ENCODE data around the gene JPH4. TPM values are rescaled to one million over a fixed set of nuclear protein-coding genes. Genes with fewer than 3 reads are reported as not detected.

Gene JPH4
- total RNA-seq, 2 donors from 2014 or later, result not detected

DNA sequence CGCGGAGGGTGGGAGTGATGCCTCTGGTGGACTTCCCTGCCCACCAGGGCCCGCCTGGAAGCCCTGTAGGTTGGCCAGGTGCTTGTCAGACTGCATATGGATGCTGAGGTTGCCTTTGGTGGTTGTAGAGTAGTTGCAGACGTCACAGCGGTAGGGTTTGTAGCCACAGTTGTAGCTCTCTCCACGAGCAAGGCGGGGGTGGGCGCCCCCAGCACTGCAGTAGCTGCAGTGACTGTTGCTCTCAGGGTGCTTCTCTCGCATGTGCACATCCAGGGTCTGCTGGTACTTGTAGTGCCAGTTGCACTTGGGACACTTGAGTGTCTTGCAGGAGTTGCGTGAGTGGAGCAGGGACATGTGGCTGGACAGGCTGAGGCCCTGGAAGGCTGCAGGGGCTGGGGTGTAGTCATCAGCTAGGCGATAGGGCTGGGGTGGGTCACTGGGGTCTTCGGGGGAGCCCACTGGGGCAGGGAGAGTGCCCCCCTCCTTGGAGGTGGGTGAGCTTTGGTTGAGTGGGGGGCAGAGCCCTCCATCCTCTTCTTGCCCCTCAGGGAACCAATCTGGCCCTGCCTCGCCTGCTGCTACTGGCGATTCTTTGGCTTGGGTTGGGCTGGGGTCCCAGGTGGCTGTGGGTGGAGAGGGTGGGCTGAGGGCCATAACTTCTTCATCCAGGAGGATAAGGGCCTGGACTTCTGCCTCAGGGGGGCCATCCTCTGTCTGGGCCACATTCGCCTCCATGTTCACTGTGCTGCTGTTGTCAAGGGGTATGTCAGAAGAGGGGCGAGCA lies 44.7 kb downstream of the JPH4 start:
- no peak for ATAC-seq
- no peak overlapping the region for H3K27ac Mint-ChIP-seq
- DNase-seq (ENCODE audit: low spot score in 2 of 2), result no peak
- H3K9me3 Mint-ChIP-seq, result no peaks in the 10 kb centered on the region
- H3K36me3 Mint-ChIP-seq, result no peaks in the 10 kb centered on the region

DNA sequence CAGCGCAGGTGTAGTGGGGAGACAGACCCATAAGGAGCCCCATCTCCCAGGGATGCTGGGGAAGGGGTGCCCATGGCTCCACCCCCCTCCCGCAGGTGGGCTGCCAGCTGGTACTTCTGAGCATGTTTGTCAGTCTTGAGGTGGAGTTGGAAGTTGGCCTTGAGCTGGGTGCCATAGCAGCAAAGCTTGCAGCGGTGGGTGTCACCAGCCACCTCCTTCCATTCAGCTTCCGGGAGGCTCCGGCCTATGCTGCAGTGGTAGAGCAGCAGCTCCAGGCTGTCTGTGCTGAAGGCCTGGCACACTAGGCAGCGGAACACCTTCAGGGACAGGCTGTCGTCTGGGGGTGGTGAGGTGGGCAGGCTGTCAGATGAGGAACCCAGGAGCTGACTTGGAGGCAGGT lies 45.9 kb downstream of the JPH4 start:
- Mint-ChIP-seq H3K36me3 (no peaks in the 10 kb centered on the region), H3K27ac (no peak overlapping the region), H3K9me3 (no peaks in the 10 kb centered on the region)
- ATAC-seq (no peak), DNase-seq (ENCODE audit: low spot score in 2 of 2) (no peak)

DNA sequence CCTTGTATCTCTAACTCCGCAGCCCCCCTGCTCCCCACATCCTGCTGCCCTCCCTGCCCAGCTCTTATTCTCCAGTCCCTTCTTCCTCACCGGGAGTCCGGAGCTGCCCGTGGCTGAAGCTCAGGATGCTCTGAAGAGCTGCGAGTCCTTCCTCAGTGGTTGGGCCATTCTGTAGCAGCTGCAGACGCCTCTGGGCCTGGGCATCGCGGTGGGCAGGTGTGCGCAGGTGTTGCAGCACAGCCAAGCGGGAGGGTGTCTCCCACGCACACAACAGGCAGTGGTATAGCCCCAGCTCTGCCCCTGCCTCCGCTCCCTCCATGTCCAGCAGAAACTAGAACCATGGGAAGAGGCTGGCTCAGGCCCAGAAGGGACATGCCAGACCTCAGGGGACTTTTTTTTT lies 47.2 kb downstream of the JPH4 start:
- no peaks in the 10 kb centered on the region for H3K9me3 Mint-ChIP-seq
- ATAC-seq, result no peak
- no peak for DNase-seq (ENCODE audit: low spot score in 2 of 2)
- H3K27ac Mint-ChIP-seq, result peak overlapping the region in 1 of 2 donors; percentile 70
- H3K36me3 Mint-ChIP-seq, result no peaks in the 10 kb centered on the region

DNA sequence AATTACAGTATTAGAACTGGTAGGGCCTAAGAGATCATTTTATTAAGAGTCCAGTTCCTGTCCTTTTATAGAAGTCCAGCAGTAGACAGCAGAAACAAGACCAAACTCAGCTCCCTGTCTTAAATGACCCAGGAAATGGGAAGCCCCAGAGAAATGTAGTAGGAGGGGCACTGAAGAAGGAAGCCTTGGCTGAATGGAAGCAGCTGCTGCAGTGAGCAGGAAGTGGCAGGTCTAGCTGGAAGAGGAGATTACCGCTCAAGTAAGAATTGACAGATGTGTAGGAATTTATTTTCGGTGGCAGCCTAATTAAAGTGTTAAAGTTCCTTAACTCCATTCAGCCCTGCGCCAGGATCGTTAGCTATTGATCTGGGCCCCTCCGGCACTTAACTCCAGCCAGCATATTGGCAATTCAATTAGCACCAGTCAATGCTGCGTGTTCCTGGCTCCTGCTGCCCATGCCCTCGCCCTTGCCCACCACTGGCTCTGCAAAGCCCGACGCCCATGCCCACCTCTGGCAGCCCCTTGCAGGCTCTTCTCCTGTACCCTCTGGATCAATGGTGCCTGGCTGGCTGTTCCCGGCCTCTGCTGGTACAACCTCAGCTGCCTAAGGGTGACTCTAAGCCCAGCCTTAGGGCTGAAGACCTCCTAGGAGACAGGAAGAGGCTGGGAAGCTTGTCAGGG lies 48.1 kb downstream of the JPH4 start:
- peak overlapping the region in 1 of 2 donors; percentile 31 for H3K27ac Mint-ChIP-seq
- DNase-seq (ENCODE audit: low spot score in 2 of 2) (no peak), ATAC-seq (no peak)
- no peaks in the 10 kb centered on the region for H3K9me3 Mint-ChIP-seq
- no peaks in the 10 kb centered on the region for H3K36me3 Mint-ChIP-seq

DNA sequence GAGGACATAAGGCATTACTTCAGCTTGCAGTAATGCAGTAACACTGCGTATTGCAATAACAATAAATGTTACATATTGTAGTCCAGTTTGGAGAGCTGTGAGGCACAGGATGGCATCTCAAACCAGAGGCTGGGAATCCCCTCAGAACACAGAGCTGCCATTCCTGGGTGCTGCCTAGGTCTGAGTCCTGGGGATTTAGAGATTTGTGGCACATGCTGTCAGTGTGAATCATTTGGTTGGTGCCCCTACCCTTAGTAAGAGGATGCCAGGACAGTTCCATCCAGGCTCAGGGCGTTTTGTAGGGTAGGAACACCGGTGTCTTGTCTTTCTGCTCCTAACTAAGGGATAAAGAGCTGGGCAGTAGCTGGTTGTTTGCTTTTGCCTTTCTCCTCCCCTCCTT lies 49.6 kb downstream of the JPH4 start:
- no peaks in the 10 kb centered on the region for H3K9me3 Mint-ChIP-seq
- no peak for ATAC-seq
- DNase-seq (ENCODE audit: low spot score in 2 of 2), result no peak
- no peak overlapping the region for H3K27ac Mint-ChIP-seq
- no peaks in the 10 kb centered on the region for H3K36me3 Mint-ChIP-seq

DNA sequence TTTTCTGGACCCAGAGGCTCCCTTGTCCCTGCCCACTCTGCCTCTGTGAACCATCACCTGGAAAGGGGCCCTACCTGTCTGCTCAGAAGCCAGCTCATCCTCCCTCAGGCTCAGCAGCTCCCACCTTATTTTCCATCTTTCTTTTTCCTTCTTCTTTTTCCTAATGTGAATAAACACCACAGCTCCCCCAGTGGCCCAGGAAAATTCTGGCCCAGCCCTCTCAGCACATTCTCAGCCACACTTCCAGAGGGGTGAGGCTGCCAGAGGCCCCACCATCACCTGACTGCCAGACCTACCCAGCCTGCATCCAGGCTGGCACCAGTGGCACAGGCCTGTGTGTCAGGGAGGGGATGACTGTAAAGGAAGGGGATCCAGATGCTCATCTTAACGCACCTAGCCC lies 50.0 kb downstream of the JPH4 start:
- Mint-ChIP-seq H3K27ac (peak overlapping the region; percentile 21 to 87), H3K36me3 (no peaks in the 10 kb centered on the region), H3K9me3 (no peaks in the 10 kb centered on the region)
- no peak for DNase-seq (ENCODE audit: low spot score in 2 of 2)
- ATAC-seq, result no peak

DNA sequence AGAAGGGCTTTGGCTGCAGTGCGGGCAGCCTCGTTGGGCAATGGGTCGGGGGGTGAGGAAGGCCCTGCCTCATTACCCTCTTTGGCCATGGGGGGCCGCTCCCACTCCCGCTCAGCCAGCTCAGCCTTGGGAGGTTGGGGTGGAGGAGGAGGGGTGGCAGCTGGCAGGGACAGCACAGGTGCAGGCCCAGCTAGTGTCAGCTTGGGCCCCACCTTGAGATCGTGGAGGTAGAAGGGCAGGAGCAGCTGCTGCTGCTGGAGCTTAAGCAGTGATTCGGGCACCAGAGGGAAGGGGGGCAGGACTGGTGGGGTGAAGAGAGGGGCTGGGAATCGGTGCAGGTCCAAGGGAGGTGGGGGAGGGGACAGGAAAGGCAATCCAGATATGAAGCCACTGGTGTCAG lies 53.0 kb downstream of the JPH4 start:
- Mint-ChIP-seq H3K9me3 (no peaks in the 10 kb centered on the region), H3K36me3 (no peaks in the 10 kb centered on the region), H3K27ac (no peak overlapping the region)
- DNase-seq (ENCODE audit: low spot score in 2 of 2) (no peak), ATAC-seq (no peak)

DNA sequence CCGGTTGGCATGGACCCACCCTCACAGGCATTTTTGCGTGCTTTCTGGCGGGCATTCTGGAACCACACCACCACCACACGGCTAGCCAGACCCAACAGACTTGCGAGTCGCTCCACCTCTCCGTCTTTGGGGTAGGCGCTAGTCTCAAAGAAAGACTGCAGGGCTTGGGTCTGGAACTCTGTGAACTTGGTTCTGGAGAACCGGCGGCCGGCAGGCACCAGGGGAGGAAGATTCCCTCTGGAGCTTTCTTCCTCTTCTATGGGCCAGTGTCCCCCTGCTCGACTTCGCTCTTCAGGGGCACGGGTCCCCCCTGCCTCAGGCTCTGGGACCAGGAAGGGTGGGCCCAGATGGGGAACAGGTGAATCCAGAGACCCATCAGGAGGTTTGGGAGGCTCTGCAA lies 53.6 kb downstream of the JPH4 start:
- no peaks in the 10 kb centered on the region for H3K36me3 Mint-ChIP-seq
- H3K9me3 Mint-ChIP-seq, result no peaks in the 10 kb centered on the region
- ATAC-seq, result no peak
- peak overlapping the region in 1 of 2 donors; percentile 58 for H3K27ac Mint-ChIP-seq
- no peak for DNase-seq (ENCODE audit: low spot score in 2 of 2)

DNA sequence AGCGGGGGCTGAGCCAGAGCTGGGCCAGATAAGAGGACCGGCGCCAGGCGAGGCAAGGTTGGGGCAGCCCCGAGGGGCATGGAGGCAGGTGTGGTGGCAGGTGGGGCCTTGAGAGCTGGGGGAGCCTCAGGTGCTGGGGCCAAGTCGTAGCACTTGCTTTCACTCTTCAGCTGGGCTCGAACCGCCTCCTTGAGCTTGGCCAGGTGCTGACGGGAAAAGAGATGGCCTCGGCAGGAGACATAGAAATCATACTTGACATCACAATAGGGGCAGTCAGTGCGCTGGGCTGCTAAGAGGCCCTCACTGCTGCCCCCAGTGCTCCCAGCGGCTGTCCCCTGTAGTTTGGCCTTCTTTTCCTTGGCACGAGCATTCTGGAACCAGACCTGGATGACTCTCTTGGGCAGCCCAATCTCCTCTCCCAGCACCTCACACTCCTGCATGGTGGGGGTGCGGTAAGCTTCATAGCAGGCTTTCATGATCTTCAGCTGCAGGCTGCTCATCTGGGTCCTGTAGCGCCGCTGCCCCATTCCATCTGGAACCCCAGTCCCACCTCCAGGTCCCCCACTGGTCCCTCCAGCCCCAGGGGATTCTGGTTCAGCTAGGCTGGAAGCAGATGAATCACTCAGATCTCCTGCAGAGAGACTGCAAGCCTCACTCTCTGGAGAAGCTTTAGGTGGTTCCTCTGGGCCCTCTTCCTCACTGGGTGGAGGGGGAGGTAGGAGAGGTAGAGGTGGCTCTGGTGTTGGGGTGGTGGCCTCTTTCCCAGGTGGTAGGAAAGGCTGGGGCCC lies 55.2 kb downstream of the JPH4 start:
- no peak overlapping the region for H3K27ac Mint-ChIP-seq
- ATAC-seq, result no peak
- no peak for DNase-seq (ENCODE audit: low spot score in 2 of 2)
- H3K36me3 Mint-ChIP-seq, result no peaks in the 10 kb centered on the region
- no peaks in the 10 kb centered on the region for H3K9me3 Mint-ChIP-seq

DNA sequence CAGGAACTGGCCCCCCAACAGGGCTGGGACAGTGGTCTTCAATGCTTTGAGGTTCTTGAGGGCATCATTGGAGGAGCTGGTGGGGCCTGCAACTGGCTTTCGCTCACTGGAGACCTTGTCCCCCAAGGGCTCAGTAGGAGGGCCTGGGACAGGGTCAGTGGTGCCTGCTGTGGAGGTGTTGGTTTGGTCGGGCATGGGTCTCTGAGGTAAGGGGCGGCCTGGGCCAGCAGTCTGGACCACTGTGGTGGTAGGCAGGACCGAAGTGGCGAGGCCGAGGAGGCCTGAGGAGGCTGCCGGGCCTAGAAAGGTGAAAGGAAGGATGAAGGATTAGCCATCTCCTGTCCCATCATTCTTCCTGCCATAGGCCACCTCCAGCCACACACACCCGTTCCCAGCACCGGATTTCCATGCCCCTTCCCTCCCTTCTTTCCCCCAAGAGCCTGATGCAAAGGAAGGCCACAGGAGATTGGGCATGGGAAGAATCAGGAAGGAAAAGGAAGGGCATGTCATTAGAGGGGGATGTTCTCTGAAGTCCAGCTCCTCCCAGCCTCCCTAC lies 55.9 kb downstream of the JPH4 start:
- Mint-ChIP-seq H3K9me3 (no peaks in the 10 kb centered on the region), H3K36me3 (no peaks in the 10 kb centered on the region), H3K27ac (no peak overlapping the region)
- ATAC-seq, result no peak
- no peak for DNase-seq (ENCODE audit: low spot score in 2 of 2)

DNA sequence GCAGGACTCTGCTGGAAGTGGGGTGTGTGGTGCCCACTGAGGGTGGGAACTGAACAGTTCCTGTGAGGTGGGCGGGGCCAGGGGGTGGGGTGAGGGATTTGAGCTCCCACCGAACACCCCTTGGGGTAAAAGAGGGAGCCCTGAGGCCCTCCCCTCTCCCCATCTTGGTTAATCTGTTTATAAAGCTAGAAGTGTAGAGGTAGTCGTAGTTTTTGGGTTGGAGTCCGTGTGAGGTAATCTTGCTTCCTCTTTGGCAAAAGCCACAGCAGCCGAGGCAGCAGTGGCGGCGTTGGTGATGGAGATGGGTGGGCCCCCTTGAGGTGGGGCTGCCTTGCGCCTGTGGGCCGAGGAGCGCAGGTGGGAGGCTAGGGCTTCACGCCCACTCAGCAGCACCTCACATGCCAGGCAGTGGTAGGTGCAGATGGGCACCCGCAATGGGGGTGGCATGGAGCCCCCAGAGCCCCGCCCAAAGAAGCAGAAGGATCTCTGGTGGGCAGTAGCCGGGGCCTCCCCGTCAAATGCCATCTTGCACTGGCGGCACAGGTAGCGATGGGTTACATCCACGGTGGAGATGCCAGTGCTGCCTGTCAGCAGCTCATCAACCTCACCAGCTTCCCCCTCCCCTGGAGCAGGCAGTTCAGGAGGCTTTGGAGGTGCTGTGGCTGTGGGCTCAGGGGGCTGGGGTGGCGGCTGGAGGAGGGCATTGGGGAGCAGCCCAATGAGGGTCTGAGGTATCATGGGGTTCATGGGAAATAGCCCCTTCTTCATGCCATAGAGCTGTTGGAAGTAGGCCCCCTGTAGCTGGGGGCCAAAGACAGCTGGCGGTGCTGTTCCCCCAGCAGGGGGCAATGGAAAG lies 56.6 kb downstream of the JPH4 start:
- H3K9me3 Mint-ChIP-seq, result no peaks in the 10 kb centered on the region
- H3K36me3 Mint-ChIP-seq, result no peaks in the 10 kb centered on the region
- DNase-seq (ENCODE audit: low spot score in 2 of 2) (no peak), ATAC-seq (no peak)
- no peak overlapping the region for H3K27ac Mint-ChIP-seq

DNA sequence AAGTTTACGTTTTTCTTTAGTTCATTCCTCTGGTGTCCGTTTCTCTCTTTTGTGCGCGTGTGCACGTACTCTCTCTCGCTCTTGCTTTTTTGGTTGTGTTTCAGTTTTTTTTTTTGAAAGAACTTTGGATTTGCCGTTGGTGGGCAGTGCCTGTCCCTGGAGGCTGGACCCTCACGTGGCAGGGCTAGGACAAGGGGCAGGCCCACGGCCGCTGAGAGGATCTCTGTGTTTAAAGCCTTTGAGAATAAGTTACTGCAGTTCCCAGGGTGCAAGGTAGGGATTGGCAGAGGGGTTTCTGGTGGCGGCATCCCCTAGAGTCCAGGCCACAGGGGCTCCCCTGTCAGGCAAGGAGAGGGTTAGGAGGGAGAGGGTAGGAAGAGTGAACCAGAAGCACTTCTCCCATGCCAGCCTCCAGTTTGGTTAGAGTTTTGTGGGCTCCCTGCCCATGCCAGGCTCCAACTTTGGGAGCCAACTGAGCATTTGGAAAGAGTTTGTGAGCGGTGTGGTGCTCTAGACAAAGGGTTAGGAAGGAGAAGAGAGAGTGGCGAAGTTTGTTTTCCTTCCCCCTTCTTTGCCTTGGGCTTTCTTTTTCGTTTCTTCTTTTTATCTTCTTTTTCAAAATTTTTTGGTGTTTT lies 57.6 kb downstream of the JPH4 start:
- ATAC-seq, result no peak
- peak overlapping the region in 1 of 2 donors; percentile 70 for H3K27ac Mint-ChIP-seq
- H3K36me3 Mint-ChIP-seq, result no peaks in the 10 kb centered on the region
- H3K9me3 Mint-ChIP-seq, result no peaks in the 10 kb centered on the region
- DNase-seq (ENCODE audit: low spot score in 2 of 2), result no peak

DNA sequence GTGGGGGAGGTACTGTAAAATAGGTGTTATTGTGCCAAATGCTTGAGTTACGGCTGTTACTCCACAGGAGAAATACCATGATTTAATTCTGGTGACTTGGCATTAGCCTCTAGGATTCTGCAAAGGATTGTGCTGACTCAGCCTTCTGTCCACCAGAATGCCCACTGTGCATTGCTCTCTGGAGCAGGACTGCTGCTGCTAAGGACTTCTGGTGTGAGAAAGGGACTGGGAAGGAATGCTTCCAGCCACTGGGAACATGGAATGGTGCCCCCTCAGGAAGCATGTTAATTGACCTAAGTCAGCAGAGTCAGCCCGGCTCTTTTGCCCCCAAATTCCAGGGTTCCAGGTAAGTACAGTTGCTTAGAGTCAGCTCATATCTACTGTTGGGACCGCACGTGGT lies 59.9 kb downstream of the JPH4 start:
- H3K9me3 Mint-ChIP-seq, result no peaks in the 10 kb centered on the region
- no peak for DNase-seq (ENCODE audit: low spot score in 2 of 2)
- ATAC-seq, result no peak
- H3K36me3 Mint-ChIP-seq, result no peaks in the 10 kb centered on the region
- no peak overlapping the region for H3K27ac Mint-ChIP-seq
